ENCODE data around the gene GCAT. TPM values are rescaled to one million over a fixed set of nuclear protein-coding genes. Genes with fewer than 3 reads are reported as not detected.
A peak's percentile ranks its signal among the peaks of the same experiment; 100 is the strongest.

GCAT gene
- polyA plus RNA-seq, 3 donors: 0.56 to 1.9 (median 1.1) TPM

DNA sequence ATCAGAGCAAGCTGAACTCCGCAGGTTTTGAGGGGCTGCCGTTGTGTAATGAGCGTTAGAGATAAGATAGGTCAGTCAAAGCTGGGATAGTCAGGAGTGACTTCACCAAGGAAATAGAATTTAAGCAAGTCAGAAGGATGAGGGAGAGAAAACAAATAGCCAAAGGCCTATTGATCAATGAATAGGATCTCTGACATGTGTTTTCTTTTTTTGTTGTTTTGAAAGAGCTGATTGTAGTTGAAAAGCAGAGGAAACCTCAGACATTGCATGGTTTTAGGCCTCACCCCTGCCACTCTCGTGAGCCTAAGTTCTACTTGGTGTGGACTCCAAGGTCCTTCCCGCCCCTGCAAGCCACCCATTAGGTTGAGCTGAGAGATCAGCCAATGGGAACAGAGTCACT, 44.7 kb downstream of the GCAT start:
- WGBS (ENCODE audit: insufficient coverage): 90% methylated on average over 2 of the region's 5 CpGs
- Histone ChIP-seq H2AFZ (ENCODE audit: insufficient read depth, low read depth, low read length, poor library complexity, severe bottlenecking) (no peak overlapping the region), H3K9me3 (replicated peaks in 1 of 2; ENCODE audit: control insufficient read depth in 1 of 2, insufficient read depth in 1 of 2, low read length in 2 of 2) (no peaks in the 10 kb centered on the region), H3K27ac (ENCODE audit: low read depth in 1 of 2, low read length in 2 of 2) (no peak overlapping the region), H3K4me2 (replicated peaks; ENCODE audit: extremely low read depth, low read length, poor library complexity, severe bottlenecking) (no peak overlapping the region), H3K9ac (ENCODE audit: insufficient read depth, low read length, poor library complexity, severe bottlenecking) (no peak overlapping the region), H3K79me2 (ENCODE audit: insufficient read depth, low read length) (peaks cover 74% of the 10 kb centered on the region), H3K4me3 (replicated peaks in 1 of 3; ENCODE audit: low read depth in 2 of 3, low read length in 3 of 3) (no peak overlapping the region), H4K20me1 (ENCODE audit: insufficient read depth, low read length) (peaks cover 67% of the 10 kb centered on the region), H3K36me3 (replicated peaks in 1 of 2; ENCODE audit: control insufficient read depth in 1 of 2, insufficient read depth in 2 of 2, low read length in 2 of 2) (peaks cover 52 to 66% of the 10 kb centered on the region in 2 donors), H3K27me3 (ENCODE audit: control insufficient read depth in 2 of 2, insufficient read depth in 2 of 2, low read length in 2 of 2) (no peaks in the 10 kb centered on the region), H3K4me1 (ENCODE audit: control insufficient read depth in 1 of 2, insufficient read depth in 2 of 2, low read length in 2 of 2) (peaks cover 14 to 19% of the 10 kb centered on the region in 2 donors)
- Mint-ChIP-seq H3K4me3 (no peak overlapping the region), H3K9me3 (peaks cover 0 to 3% (median 0%) of the 10 kb centered on the region in 7 donors), H3K4me1 (peaks cover 17% of the 10 kb centered on the region), H3K36me3 (peaks cover 49 to 63% of the 10 kb centered on the region in 2 donors), H3K27ac (no peak overlapping the region), H3K27me3 (ENCODE audit: low read depth in 3 of 3) (no peaks in the 10 kb centered on the region)
- intact Hi-C loops (cut with micrococcal nuclease): no loop called here
- TF ChIP-seq, protein P1, sequence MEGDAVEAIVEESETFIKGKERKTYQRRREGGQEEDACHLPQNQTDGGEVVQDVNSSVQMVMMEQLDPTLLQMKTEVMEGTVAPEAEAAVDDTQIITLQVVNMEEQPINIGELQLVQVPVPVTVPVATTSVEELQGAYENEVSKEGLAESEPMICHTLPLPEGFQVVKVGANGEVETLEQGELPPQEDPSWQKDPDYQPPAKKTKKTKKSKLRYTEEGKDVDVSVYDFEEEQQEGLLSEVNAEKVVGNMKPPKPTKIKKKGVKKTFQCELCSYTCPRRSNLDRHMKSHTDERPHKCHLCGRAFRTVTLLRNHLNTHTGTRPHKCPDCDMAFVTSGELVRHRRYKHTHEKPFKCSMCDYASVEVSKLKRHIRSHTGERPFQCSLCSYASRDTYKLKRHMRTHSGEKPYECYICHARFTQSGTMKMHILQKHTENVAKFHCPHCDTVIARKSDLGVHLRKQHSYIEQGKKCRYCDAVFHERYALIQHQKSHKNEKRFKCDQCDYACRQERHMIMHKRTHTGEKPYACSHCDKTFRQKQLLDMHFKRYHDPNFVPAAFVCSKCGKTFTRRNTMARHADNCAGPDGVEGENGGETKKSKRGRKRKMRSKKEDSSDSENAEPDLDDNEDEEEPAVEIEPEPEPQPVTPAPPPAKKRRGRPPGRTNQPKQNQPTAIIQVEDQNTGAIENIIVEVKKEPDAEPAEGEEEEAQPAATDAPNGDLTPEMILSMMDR (IDR thresholded peaks at IDR 0.05): no peak
- DNase-seq: no peak

DNA sequence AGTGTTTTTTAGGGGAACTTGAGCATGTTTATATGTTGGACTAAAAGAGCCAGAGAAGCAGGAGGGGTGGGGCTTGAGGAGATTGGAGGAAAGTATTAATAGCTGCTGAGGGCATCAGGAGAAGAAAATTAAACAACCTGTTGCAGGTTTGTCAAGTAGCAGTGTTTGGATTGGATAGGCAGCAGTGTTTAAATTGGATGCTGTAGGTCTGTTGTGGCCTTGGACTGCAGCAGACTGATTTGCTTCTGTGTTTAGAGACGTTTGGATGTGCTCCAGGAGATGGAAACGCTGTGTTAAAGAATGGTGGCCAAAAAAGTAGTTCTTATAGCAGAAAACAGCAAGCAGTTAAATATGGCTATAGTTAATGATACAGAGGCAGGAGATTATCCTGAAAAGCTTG, 47.2 kb downstream of the GCAT start:
- peaks cover 66 to 87% of the 10 kb centered on the region in 2 donors for H3K36me3 Mint-ChIP-seq
- Histone ChIP-seq H3K36me3 (replicated peaks in 1 of 2; ENCODE audit: control insufficient read depth in 1 of 2, insufficient read depth in 2 of 2, low read length in 2 of 2) (peaks cover 71 to 91% of the 10 kb centered on the region in 2 donors), H3K9me3 (replicated peaks in 1 of 2; ENCODE audit: control insufficient read depth in 1 of 2, insufficient read depth in 1 of 2, low read length in 2 of 2) (no peaks in the 10 kb centered on the region), H2AFZ (ENCODE audit: insufficient read depth, low read depth, low read length, poor library complexity, severe bottlenecking) (no peak overlapping the region), H4K20me1 (ENCODE audit: insufficient read depth, low read length) (peaks cover 82% of the 10 kb centered on the region), H3K4me1 (ENCODE audit: control insufficient read depth in 1 of 2, insufficient read depth in 2 of 2, low read length in 2 of 2) (peaks cover 6% of the 10 kb centered on the region in 2 donors), H3K79me2 (ENCODE audit: insufficient read depth, low read length) (peaks cover 58% of the 10 kb centered on the region), H3K4me3 (replicated peaks in 1 of 3; ENCODE audit: low read depth in 2 of 3, low read length in 3 of 3) (no peak overlapping the region), H3K27ac (ENCODE audit: low read depth in 1 of 2, low read length in 2 of 2) (peak overlapping the region in 1 of 2 donors; percentile 32), H3K27me3 (ENCODE audit: control insufficient read depth in 2 of 2, insufficient read depth in 2 of 2, low read length in 2 of 2) (no peaks in the 10 kb centered on the region), H3K4me2 (replicated peaks; ENCODE audit: extremely low read depth, low read length, poor library complexity, severe bottlenecking) (no peak overlapping the region), H3K9ac (ENCODE audit: insufficient read depth, low read length, poor library complexity, severe bottlenecking) (no peak overlapping the region)
- 90% methylated on average over 2 of the region's 2 CpGs for WGBS (ENCODE audit: insufficient coverage)
- H3K4me1 Mint-ChIP-seq: peaks cover 5% of the 10 kb centered on the region
- DNase-seq: no peak
- intact Hi-C loops (cut with micrococcal nuclease): no loop called here
- H3K27ac Mint-ChIP-seq: peak overlapping the region in 1 of 7 donors; percentile 38
- H3K27me3 Mint-ChIP-seq (ENCODE audit: low read depth in 3 of 3): no peaks in the 10 kb centered on the region
- no peaks in the 10 kb centered on the region for H3K9me3 Mint-ChIP-seq
- H3K4me3 Mint-ChIP-seq: no peak overlapping the region
- TF ChIP-seq, protein P1 (IDR thresholded peaks at IDR 0.05): no peak
